Erythroblast (primary cell): Measurements from ENCODE around the gene CAMK2A.

Experiments
- GATA1 ChIP-seq: IDR thresholded peaks from 2 replicates; pipeline ENCODE4 v1.6.1; 2011; ENCODE audit warnings: low read depth, mild to moderate bottlenecking, control low read depth, low read length, moderate library complexity
- POLR2A ChIP-seq: IDR thresholded peaks from 2 replicates; pipeline ENCODE4 v1.6.1; 2011; ENCODE audit warnings: mild to moderate bottlenecking, low read length

DNA sequence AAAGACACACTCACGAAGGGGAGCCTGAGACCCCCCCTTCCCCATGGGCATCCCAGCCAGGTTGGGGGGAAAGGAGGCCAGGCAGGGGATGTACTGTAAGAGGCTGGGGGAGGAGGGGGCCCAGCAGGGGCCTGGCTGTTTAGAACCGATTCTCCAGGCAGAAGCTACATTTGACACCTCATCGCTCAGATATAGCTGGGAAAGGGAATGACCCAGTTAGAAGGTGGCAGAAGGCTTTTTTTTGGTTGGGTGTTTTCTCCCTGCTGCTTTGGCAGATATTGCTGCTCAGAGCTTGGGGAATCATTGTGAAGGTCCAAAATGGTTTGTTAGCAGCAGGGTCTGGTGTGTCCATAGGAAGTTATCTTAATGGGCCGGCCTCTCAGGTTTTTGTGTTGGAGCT lies 117.0 kb downstream of the CAMK2A start:
- TF ChIP-seq POLR2A (no peak), GATA1 (no peak)
